ENCODE data around the gene WDR5.
A peak's percentile ranks its signal among the peaks of the same experiment; 100 is the strongest.

The WDR5 gene

DNA sequence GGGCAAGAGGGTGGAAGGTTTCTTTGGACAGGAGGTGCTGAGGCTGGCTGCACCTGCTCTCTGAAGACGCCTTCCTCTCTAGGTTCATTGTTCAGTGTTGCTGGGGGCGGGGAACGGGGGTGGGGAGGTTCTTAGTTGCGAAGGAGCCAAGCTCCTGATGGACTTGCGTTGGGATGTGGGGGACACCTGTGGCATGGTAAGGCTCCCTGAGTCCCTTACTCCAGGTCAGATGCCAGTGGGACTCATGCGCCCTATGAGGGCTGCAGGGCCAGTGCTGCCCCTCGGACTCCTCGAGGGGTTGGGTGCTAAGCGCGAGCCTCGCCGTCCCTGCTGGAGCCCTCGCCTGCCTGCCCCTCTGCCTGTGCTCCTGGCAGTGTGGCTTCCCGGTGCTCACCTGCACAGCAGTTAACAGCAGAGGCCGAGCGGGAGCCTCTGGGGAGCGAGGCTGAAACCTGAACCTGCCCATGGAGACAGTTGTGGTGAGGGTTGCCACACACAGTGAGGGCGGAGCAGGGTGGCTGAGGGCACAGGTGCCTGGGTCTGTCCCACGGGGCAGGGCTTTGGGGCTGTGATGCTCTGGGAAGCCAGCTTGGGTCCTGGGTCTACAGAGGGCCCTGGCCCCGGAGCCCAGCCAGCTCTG lies 23.0 kb downstream of the WDR5 start:
- no peak for DNase-seq (ENCODE audit: low read depth)

GRCh38 chr9:134159566-134160245 lies 23.8 kb downstream of the WDR5 start:
- DNase-seq (ENCODE audit: low read depth): no peak

GRCh38 chr9:134161647-134162046 lies 25.8 kb downstream of the WDR5 start:
- DNase-seq (ENCODE audit: low read depth): no peak

- DNase-seq (ENCODE audit: low read depth): no peak
Observed at GRCh38 chr9:134162212-134162775, 26.4 kb downstream of the WDR5 start.

- no peak for DNase-seq (ENCODE audit: low read depth)
Observed at GRCh38 chr9:134162926-134163370, 27.1 kb downstream of the WDR5 start.

DNA sequence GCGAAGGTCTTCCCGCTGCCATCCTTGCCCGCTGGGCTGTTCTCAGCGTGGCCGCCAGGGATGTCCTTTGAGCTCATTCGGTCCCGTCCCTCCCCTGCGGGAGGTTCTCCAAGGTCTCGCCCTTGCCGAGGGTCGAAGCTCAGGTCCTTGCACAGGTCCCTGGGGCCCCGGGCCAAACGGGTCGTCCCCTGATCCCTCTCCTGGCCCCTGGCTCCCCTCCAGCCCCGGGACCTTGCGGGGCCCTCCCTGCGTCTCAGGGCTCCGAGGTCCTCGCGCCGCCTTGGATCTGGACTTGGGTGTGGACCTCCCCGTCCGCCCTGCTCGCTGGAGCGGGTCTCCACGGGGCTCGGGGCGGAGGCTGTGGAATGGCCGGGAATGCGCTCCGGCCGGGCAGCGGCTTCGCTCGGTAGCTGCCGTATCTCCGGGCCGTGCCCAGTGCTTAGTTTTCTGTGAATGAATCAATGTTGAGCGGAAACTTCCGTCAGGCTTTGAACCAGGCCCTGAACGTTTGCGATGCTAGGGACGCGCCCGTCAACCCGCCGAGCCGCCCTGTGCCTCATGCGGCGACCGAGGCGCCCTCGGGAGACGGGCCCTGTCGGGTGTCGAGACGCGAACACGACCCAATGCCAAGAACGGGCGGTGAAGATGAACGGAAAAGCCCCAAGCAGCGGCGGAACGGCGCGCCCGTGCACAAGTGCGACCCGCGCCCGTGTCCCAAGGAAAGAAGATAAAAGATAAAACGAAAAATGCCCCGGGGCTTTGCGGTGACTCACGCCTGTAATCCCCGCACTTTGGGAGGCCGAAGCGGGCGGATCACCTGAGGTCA lies 27.7 kb downstream of the WDR5 start:
- DNase-seq (ENCODE audit: low read depth): peak; percentile 42

DNA sequence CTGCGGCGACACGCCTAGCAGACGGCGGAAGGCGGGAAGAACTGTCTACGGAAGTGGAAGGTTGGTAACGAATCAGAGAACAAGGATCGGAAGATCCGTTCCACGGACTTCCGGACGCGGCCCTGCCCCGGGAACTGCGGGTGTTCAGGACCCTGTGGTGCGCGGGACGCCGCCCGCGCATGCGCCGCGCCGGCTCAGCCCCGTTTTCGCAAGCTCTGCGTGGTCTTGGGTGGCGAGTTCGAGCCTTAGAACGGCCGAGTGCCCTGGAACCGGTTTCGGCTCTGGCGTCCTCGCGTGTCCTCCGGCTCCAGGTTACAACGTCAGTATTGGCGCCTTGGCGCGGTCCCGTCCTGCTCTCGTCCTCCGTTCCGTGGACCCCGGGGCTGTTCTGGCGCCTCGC lies 29.0 kb downstream of the WDR5 start:
- DNase-seq (ENCODE audit: low read depth): no peak

- DNase-seq (ENCODE audit: low read depth): peak; percentile 17
Observed at GRCh38 chr9:134165357-134166315, 29.8 kb downstream of the WDR5 start.

- DNase-seq (ENCODE audit: low read depth): no peak
Observed at GRCh38 chr9:134166374-134166773, 30.5 kb downstream of the WDR5 start.

- peak; percentile 89 for DNase-seq (ENCODE audit: low read depth)
Observed at GRCh38 chr9:134167530-134167931, 31.6 kb downstream of the WDR5 start.

GRCh38 chr9:134168757-134169550 lies 33.1 kb downstream of the WDR5 start:
- DNase-seq (ENCODE audit: low read depth): no peak

- no peak for DNase-seq (ENCODE audit: low read depth)
Observed at GRCh38 chr9:134169724-134170401, 34.0 kb downstream of the WDR5 start.

DNA sequence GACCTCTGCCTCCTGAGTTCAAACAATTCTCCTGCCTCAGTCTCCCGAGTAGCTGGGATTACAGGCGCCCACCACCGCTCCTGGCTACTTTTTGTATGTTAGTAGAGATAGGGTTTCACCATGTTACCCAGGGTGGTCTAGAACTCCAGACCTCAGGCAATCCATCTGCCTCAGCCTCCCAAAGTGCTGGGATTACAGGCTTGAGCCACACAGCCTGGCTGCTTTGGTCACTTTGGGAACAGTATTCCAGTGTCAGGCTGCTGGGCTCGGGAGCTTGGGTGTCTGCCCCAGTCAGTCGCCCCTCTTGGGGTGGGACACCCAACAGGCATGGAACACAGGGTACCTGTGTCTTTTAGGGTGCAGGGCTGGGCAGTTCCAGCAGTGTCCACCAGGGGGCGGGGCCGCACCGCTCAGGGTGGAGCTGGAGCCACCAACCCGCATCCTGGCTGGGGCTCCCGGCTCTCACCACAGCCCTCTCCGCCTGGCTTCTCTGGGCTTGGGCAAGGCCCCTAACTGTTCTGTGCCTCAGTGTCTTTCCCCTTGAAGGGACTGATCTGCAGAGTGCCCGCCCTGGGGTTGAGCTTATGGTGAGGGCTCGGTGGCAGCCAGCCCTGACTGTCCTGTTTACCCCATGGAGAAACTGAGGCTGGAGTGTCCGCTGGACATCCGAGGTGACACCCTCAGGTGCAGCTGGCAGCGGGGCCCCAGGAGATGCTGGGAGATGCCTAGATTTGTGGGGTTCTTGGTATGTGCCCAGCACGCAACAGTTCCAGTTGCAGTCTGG lies 34.8 kb downstream of the WDR5 start:
- no peak for DNase-seq (ENCODE audit: low read depth)

DNA sequence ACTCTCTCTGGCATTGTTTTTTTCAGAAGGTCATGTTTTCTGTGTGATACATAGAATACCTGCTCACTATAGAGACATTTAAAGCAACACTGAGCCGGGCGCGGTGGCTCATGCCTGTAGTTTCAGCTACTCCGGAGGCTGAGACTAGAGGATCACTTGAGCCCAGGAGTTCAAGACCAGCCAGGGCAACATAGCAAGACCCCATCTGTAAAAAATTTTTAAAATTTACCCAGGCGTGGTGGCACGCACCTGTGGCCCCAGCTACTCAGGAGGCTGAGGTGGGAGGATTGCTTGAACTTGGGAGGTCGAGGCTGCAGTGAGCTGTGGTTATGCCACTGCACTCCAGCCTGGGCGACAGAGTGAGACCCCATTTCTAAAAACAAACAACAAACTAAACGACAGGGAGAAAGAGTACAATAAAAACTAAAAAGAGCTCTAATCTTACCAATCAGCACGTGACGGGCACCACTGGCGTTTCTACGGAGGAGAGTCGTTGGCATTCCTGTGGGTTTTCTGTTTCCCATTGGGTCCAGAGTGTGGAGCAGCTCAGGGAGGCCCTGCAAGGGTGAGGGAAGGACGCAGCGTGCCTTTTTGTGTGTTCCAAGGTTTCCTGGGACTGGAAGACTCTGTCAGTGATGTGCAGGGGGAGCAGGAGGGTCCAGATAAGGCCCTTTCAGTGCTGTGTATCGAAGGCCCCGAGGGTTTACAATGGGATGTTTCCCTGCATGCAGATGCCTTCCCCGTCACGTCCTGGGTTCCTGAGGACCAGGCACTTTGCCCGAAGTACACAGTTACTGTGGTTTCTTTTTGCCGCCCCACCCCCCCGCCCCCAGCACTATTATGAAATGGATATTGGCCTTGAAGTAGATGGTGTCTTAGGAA lies 35.7 kb downstream of the WDR5 start:
- peak; percentile 90 for DNase-seq (ENCODE audit: low read depth)

- DNase-seq (ENCODE audit: low read depth): no peak
Observed at GRCh38 chr9:134172198-134173126, 36.6 kb downstream of the WDR5 start.

GRCh38 chr9:134173127-134174072 lies 37.5 kb downstream of the WDR5 start:
- DNase-seq (ENCODE audit: low read depth): no peak

All from fibroblast of gingiva (primary cell).